Peyer's patch (tissue), 4 donors: ENCODE data around the gene ZNF333. TPM values are rescaled to one million over a fixed set of nuclear protein-coding genes. Genes with fewer than 3 reads are reported as not detected.

ENCODE experiments used
- DNase-seq, 3 donors: peaks; one replicate each; pipeline ENCODE4 v3.0.0-alpha.2; 2017 to 2019
- H3K27ac ChIP-seq, 4 donors: fragments of 200-600 bp; sonication (generic); one replicate each; pipeline ENCODE4 v1.5.1; 2016 to 2019
- H3K27me3 ChIP-seq, 2 donors: fragments of 200-600 bp; sonication (generic); one replicate each; pipeline ENCODE4 v1.5.1; 2019
- H3K36me3 ChIP-seq, 3 donors: fragments of 200-600 bp; sonication (generic); one replicate each; pipeline ENCODE4 v1.5.1; 2016 to 2019
- H3K4me1 ChIP-seq, 4 donors: fragments of 200-600 bp; sonication (generic); one replicate each; pipeline ENCODE4 v1.5.1; 2016 to 2019
- H3K4me3 ChIP-seq, 4 donors: fragments of 200-600 bp; sonication (generic); 1 replicate in 3 of 4; 2 replicates in 1 of 4; pipeline ENCODE4 v1.5.1; 2016 to 2019; ENCODE audit warnings: mild to moderate bottlenecking in 1 of 4
- H3K9me3 ChIP-seq, 4 donors: fragments of 200-600 bp; sonication (generic); one replicate each; pipeline ENCODE4 v1.5.1; 2016 to 2019; ENCODE audit warnings: mild to moderate bottlenecking in 1 of 4
- POLR2A ChIP-seq, 2 donors: fragments of 450-650 bp; IDR thresholded peaks; one replicate each; pipeline ENCODE4 v1.5.1; 2017; ENCODE audit warnings: antibody characterized with exemption in 2 of 2, mild to moderate bottlenecking in 2 of 2, moderate library complexity in 2 of 2
- total RNA-seq, 4 donors: library from RNA; depleted of rRNA; stranded (reverse); fragments of >200 nt; gene quantifications; one replicate each; pipeline ENCODE4 v1.1.0, GENCODE V29; 2016
- TF ChIP-seq, protein P1 (sequence below), 6 experiments: fragments of 450-650 bp in 4 of 6; fragments of 200-600 bp in 2 of 6; sonication (generic) in 1 of 6; IDR thresholded peaks; one replicate each; pipeline ENCODE4 v1.5.1; 2017 to 2019; ENCODE audit warnings: antibody characterized with exemption in 6 of 6, mild to moderate bottlenecking in 3 of 6, moderate library complexity in 1 of 6

Gene ZNF333
- total RNA-seq, 4 donors from 2014 or later = 7.5 to 27.8 (median 17.1) TPM

DNA sequence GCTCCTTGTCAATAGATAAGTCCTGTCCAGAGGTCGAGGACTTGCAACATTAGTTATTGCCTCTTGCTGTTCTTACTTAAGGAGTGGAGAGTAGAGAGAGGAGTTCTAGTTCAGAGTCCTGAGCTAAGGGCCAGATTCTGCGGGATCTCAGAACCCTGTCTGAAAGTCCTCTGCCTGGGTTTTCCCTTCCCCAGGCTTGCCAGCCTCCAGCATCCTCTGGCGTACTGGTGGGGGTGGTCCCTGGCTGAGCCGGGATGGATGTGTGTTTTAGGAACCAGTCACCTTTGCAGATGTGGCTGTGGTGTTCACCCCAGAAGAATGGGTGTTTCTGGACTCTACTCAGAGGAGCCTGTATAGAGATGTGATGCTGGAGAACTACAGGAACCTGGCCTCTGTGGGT lies 26.0 kb downstream of the ZNF333 start:
- Histone ChIP-seq H3K4me3 (no peak overlapping the region), H3K4me1 (no peaks in the 10 kb centered on the region), H3K9me3 (peaks cover 0 to 62% (median 24%) of the 10 kb centered on the region in 4 donors), H3K27me3 (no peaks in the 10 kb centered on the region), H3K36me3 (peaks cover 0 to 81% (median 0%) of the 10 kb centered on the region in 3 donors), H3K27ac (no peak overlapping the region)
- DNase-seq = no peak
- TF ChIP-seq, protein P1, sequence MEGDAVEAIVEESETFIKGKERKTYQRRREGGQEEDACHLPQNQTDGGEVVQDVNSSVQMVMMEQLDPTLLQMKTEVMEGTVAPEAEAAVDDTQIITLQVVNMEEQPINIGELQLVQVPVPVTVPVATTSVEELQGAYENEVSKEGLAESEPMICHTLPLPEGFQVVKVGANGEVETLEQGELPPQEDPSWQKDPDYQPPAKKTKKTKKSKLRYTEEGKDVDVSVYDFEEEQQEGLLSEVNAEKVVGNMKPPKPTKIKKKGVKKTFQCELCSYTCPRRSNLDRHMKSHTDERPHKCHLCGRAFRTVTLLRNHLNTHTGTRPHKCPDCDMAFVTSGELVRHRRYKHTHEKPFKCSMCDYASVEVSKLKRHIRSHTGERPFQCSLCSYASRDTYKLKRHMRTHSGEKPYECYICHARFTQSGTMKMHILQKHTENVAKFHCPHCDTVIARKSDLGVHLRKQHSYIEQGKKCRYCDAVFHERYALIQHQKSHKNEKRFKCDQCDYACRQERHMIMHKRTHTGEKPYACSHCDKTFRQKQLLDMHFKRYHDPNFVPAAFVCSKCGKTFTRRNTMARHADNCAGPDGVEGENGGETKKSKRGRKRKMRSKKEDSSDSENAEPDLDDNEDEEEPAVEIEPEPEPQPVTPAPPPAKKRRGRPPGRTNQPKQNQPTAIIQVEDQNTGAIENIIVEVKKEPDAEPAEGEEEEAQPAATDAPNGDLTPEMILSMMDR (IDR thresholded peaks at IDR 0.05) = no peak
- TF ChIP-seq POLR2A (IDR thresholded peaks at IDR 0.05) = no peak

- Histone ChIP-seq H3K4me3 (no peak overlapping the region), H3K27me3 (no peaks in the 10 kb centered on the region)
These were observed 28.8 kb downstream of the ZNF333 start for GRCh38 chr19:14718522-14719116.

GRCh38 chr19:14719162-14719561 lies 29.3 kb downstream of the ZNF333 start:
- H3K27me3 ChIP-seq = no peaks in the 10 kb centered on the region
- no peak for DNase-seq
- no peaks in the 10 kb centered on the region for H3K4me1 ChIP-seq
- no peak overlapping the region for H3K4me3 ChIP-seq
- no peak overlapping the region for H3K27ac ChIP-seq
- H3K9me3 ChIP-seq = peaks cover 0 to 76% (median 24%) of the 10 kb centered on the region in 4 donors
- TF ChIP-seq, protein P1 (IDR thresholded peaks at IDR 0.05) = no peak
- TF ChIP-seq POLR2A (IDR thresholded peaks at IDR 0.05) = no peak
- H3K36me3 ChIP-seq = peaks cover 0 to 65% (median 0%) of the 10 kb centered on the region in 3 donors

More at GRCh38 chr19:14718522-14719116, 28.8 kb downstream of the ZNF333 start:
- H3K27ac ChIP-seq = no peak overlapping the region
- no peaks in the 10 kb centered on the region for H3K4me1 ChIP-seq
- peaks cover 0 to 71% (median 0%) of the 10 kb centered on the region in 3 donors for H3K36me3 ChIP-seq
- peaks cover 0 to 76% (median 24%) of the 10 kb centered on the region in 4 donors for H3K9me3 ChIP-seq
- TF ChIP-seq, protein P1 (IDR thresholded peaks at IDR 0.05) = no peak
- no peak for TF ChIP-seq POLR2A (IDR thresholded peaks at IDR 0.05)
- no peak for DNase-seq

DNA sequence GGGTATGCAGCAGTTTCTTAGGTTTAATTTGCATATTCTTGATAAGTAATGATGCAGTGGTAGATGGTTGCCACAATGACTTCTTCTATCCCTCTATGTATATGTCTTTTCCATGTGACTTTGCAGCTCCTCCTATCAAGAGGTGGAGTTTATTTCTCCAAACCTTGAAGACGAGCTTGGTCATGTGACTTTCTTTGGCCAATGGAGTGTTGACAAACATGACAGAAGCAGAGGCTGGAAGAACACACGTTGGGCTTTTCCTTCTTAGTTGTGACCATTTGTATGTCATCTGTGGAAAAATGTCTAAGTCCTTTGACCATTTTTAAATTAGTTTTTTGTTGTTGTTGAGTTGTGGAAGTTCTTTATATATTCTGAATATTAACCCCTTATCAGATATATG lies 32.3 kb downstream of the ZNF333 start:
- H3K27me3 ChIP-seq = no peaks in the 10 kb centered on the region
- H3K36me3 ChIP-seq = peaks cover 0 to 36% (median 0%) of the 10 kb centered on the region in 3 donors
- H3K9me3 ChIP-seq = peaks cover 0 to 70% (median 25%) of the 10 kb centered on the region in 4 donors
- DNase-seq = no peak
- no peaks in the 10 kb centered on the region for H3K4me1 ChIP-seq
- no peak overlapping the region for H3K27ac ChIP-seq
- no peak overlapping the region for H3K4me3 ChIP-seq
- TF ChIP-seq POLR2A (IDR thresholded peaks at IDR 0.05) = no peak
- TF ChIP-seq, protein P1 (IDR thresholded peaks at IDR 0.05) = no peak

GRCh38 chr19:14728595-14728994 lies 38.7 kb downstream of the ZNF333 start:
- Histone ChIP-seq H3K9me3 (peaks cover 0 to 22% (median 8%) of the 10 kb centered on the region in 4 donors), H3K36me3 (no peaks in the 10 kb centered on the region), H3K4me3 (no peak overlapping the region), H3K4me1 (no peaks in the 10 kb centered on the region), H3K27ac (no peak overlapping the region), H3K27me3 (no peaks in the 10 kb centered on the region)
- TF ChIP-seq POLR2A (IDR thresholded peaks at IDR 0.05) = no peak
- TF ChIP-seq, protein P1 (IDR thresholded peaks at IDR 0.05) = no peak
- no peak for DNase-seq
